ENCODE measurements around the gene RHPN2. TPM values are rescaled to one million over a fixed set of nuclear protein-coding genes. Genes with fewer than 3 reads are reported as not detected.

The RHPN2 gene
- total and polyA plus RNA-seq, 2 of the 13 experiments (the other 11 are each of a cell fraction or from before 2014, with no cell fraction given), result 20.3 to 48.0 TPM

GRCh38 chr19:33080761-33081681 is 16.3 kb upstream of the RHPN2 start, which contains the start of gene GPATCH1 (continued):
- no peak for TF ChIP-seq ZBTB40 (IDR thresholded peaks at IDR 0.05)
- peak; percentile 62; the same call in 1 of the 2 replicates for TF ChIP-seq ZBTB40 (CRISPR knock-in tag; IDR thresholded peaks at IDR 0.05)
- TF ChIP-seq ZNF432 (CRISPR knock-in tag; IDR thresholded peaks at IDR 0.05; ENCODE audit: borderline replicate concordance), result no peak
- TF ChIP-seq TEAD3 (CRISPR knock-in tag; optimal IDR thresholded peaks at IDR 0.05; ENCODE audit: borderline replicate concordance), result peak; percentile 79
- no peak for TF ChIP-seq PRDM4 (CRISPR knock-in tag; IDR thresholded peaks at IDR 0.05; ENCODE audit: borderline replicate concordance)
- TF ChIP-seq ZNF33B (CRISPR knock-in tag; IDR thresholded peaks at IDR 0.05), result peak; percentile 57; the same call in 1 of the 2 replicates
- TF ChIP-seq MAZ (IDR thresholded peaks at IDR 0.05; ENCODE audit: borderline replicate concordance, low read depth, low read length), result peak; percentile 71
- TF ChIP-seq MAZ (CRISPR knock-in tag; IDR thresholded peaks at IDR 0.05; ENCODE audit: low read depth), result peak; percentile 94
- peak; percentile 92 for TF ChIP-seq SP4 (CRISPR knock-in tag; IDR thresholded peaks at IDR 0.05)
- peak; percentile 64; the same call in 1 of the 2 replicates for TF ChIP-seq ZNF362 (CRISPR knock-in tag; IDR thresholded peaks at IDR 0.05; ENCODE audit: borderline replicate concordance)
- no peak for TF ChIP-seq CREBL2 (CRISPR knock-in tag; IDR thresholded peaks at IDR 0.05; ENCODE audit: borderline replicate concordance)
- no peak for TF ChIP-seq ZC3H4 (CRISPR knock-in tag; IDR thresholded peaks at IDR 0.05; ENCODE audit: borderline replicate concordance)
- no peak for TF ChIP-seq JARID2 (CRISPR knock-in tag; IDR thresholded peaks at IDR 0.05; ENCODE audit: insufficient replicate concordance)

Data from HepG2 (cell line).